K562 (cell line): Measurements from ENCODE around the gene FMN1. TPM values are rescaled to one million over a fixed set of nuclear protein-coding genes. Genes with fewer than 3 reads are reported as not detected.

ENCODE experiments used
- ATAC-seq: fragments of 200-7000 bp; cut with Tn5 transposase; 3 replicates; pipeline ENCODE4 v1.9.1; 2020; ENCODE audit warnings: moderate library complexity
- BruUV-seq: library from RNA; stranded (reverse); fragments of 400-500 nt; replicated peaks from 2 replicates; lab custom pipeline; 2021; lab: Mats Ljungman, UMichigan
- CTCF ChIA-PET: fragments of 300-600 bp; formaldehyde crosslinking; extraction: SDS; loops from one replicate; lab custom pipeline; 2021; ENCODE audit warnings: low intra/inter-chr PET ratio; lab: Yijun Ruan, JAX
- POLR2A ChIA-PET: fragments of 300-600, 350-650 bp; sonication (Branson Sonifier 250); formaldehyde crosslinking; extraction: SDS; loops from one replicate; lab custom pipeline; 2021; ENCODE audit warnings: antibody characterized with exemption, inconsistent platforms; lab: Yijun Ruan, JAX
- DNase-seq, 4 experiments: peaks; one replicate each; pipeline versions ENCODE4 v3.0.0 to v3.0.0-alpha.2; 2011 to 2018; ENCODE audit warnings: low spot score in 3 of 4, mixed read lengths in 3 of 4; ENCODE audit errors: extremely low read depth in 1 of 4
- FAIRE-seq: peaks from 2 replicates; lab custom pipeline; 2011; peaks lifted over from hg19 to GRCh38; lab: Jason Lieb, UNC
- H2AFZ ChIP-seq: 2 replicates; pipeline ENCODE4 v1.6.0; 2011; ENCODE audit warnings: low read depth, low read length, control low read depth, inconsistent platforms
- H3K27ac ChIP-seq: fragments of 200-600 bp; 3 replicates; pipeline ENCODE4 v1.8.0; 2011; ENCODE audit warnings: low read depth, mild to moderate bottlenecking, control low read depth, inconsistent platforms, low read length, moderate library complexity, mixed read lengths; ENCODE audit errors: extremely low read depth
- H3K27me3 ChIP-seq, 2 experiments: fragments of 300-600 bp in 1 of 2; 2 replicates in 1 of 2; 3 replicates in 1 of 2; pipeline versions ENCODE4 v1.6.0 to v1.8.0; 2011; ENCODE audit warnings: inconsistent platforms in 2 of 2, low read length in 2 of 2, mild to moderate bottlenecking in 1 of 2, mixed read lengths in 1 of 2, moderate library complexity in 1 of 2; ENCODE audit not compliant: control insufficient read depth in 2 of 2, insufficient read depth in 2 of 2
- H3K36me3 ChIP-seq: fragments of 300-600 bp; 3 replicates; pipeline ENCODE4 v1.8.0; 2011; ENCODE audit warnings: mild to moderate bottlenecking, low read length, inconsistent platforms; ENCODE audit not compliant: control insufficient read depth, insufficient read depth
- H3K4me1 ChIP-seq, 2 experiments: fragments of 200-600 bp in 1 of 2; replicated peaks in 1 of 2; 2 replicates in 1 of 2; 3 replicates in 1 of 2; pipeline versions ENCODE4 v1.5.1 to v1.8.0; 2011; ENCODE audit warnings: inconsistent platforms in 2 of 2, low read length in 2 of 2, mild to moderate bottlenecking in 1 of 2, mixed read lengths in 1 of 2, moderate library complexity in 1 of 2; ENCODE audit not compliant: control insufficient read depth in 2 of 2, insufficient read depth in 2 of 2
- H3K4me2 ChIP-seq: 2 replicates; pipeline ENCODE4 v1.6.1; 2011; ENCODE audit warnings: low read length, control low read depth, inconsistent platforms, mixed read lengths; ENCODE audit not compliant: insufficient read depth
- H3K4me3 ChIP-seq: fragments of 200-600 bp; sonication (generic), shearing (Covaris generic); 2 replicates; pipeline ENCODE4 v1.5.1; 2016; ENCODE audit warnings: control low read depth, inconsistent platforms
- H3K79me2 ChIP-seq: fragments of 200-600 bp; 3 replicates; pipeline ENCODE4 v1.8.0; 2011; ENCODE audit warnings: low read length, inconsistent platforms; ENCODE audit not compliant: control insufficient read depth, insufficient read depth
- H3K9ac ChIP-seq, 2 experiments: 2 replicates each; pipeline versions ENCODE4 v1.6.0 to v1.6.1; 2011; ENCODE audit warnings: low read depth in 2 of 2, low read length in 2 of 2, control low read depth in 1 of 2, inconsistent platforms in 1 of 2, mild to moderate bottlenecking in 1 of 2, mixed read lengths in 1 of 2; ENCODE audit not compliant: insufficient read depth in 1 of 2
- H3K9me1 ChIP-seq: one replicate; pipeline ENCODE4 v1.6.0; 2011; ENCODE audit warnings: inconsistent platforms, mild to moderate bottlenecking, low read length, moderate library complexity; ENCODE audit not compliant: control insufficient read depth, insufficient read depth
- H3K9me3 ChIP-seq: replicated peaks from 2 replicates; pipeline ENCODE4 v1.5.1; 2011; ENCODE audit warnings: low read depth, low read length, inconsistent platforms; ENCODE audit not compliant: control insufficient read depth, insufficient read depth
- H4K20me1 ChIP-seq: replicated peaks from 2 replicates; pipeline ENCODE4 v1.6.1; 2011; ENCODE audit warnings: low read length, inconsistent platforms, mixed read lengths; ENCODE audit not compliant: control insufficient read depth, insufficient read depth
- CREB1 ChIP-seq, 2 experiments: sonication (generic) in 1 of 2; formaldehyde crosslinking in 1 of 2; IDR thresholded peaks; 2 replicates each; pipeline versions ENCODE4 v1.6.1 to v1.8.0; 2012 to 2022; ENCODE audit warnings: inconsistent platforms in 1 of 2, mild to moderate bottlenecking in 1 of 2, missing genetic modification reagents in 1 of 2, moderate library complexity in 1 of 2
- HSF4 ChIP-seq: fragments of 250-450 bp; sonication (Bioruptor Pico); IDR thresholded peaks from 2 replicates; pipeline ENCODE4 v2.1.2; 2022; ENCODE audit warnings: mild to moderate bottlenecking, moderate library complexity, borderline replicate concordance
- MECOM ChIP-seq: fragments of 250-450 bp; sonication (Bioruptor Pico); IDR thresholded peaks from 2 replicates; pipeline ENCODE4 v1.8.0; 2022; ENCODE audit warnings: inconsistent platforms
- PTTG1 ChIP-seq: fragments of 450-650 bp; IDR thresholded peaks from 2 replicates; pipeline ENCODE4 v1.6.1; 2016; ENCODE audit warnings: low read depth, mild to moderate bottlenecking, missing genetic modification characterization, missing compliant biosample characterization
- THRA ChIP-seq: fragments of 450-650 bp; IDR thresholded peaks from 2 replicates; pipeline ENCODE4 v1.6.1; 2017; ENCODE audit warnings: mild to moderate bottlenecking, moderate library complexity
- TSHZ1 ChIP-seq: fragments of 250-450 bp; sonication (Bioruptor Pico); IDR thresholded peaks from 2 replicates; pipeline ENCODE4 v1.4.0; 2020; ENCODE audit warnings: mild to moderate bottlenecking, moderate library complexity
- ZFP1 ChIP-seq: fragments of 450-650 bp; formaldehyde crosslinking; IDR thresholded peaks from 2 replicates; pipeline ENCODE4 v1.4.0; 2020; ENCODE audit warnings: mild to moderate bottlenecking, mixed read lengths
- ZNF280B ChIP-seq: fragments of 250-450 bp; sonication (Bioruptor Pico); IDR thresholded peaks from 2 replicates; pipeline ENCODE4 v1.5.1; 2021; ENCODE audit warnings: mild to moderate bottlenecking
- ZNF431 ChIP-seq: sonication (generic); formaldehyde crosslinking; IDR thresholded peaks from 2 replicates; pipeline ENCODE4 v1.8.0; 2022; ENCODE audit warnings: mild to moderate bottlenecking, missing genetic modification reagents
- ZNF518B ChIP-seq: fragments of 250-450 bp; sonication (Bioruptor Pico); IDR thresholded peaks from 2 replicates; pipeline ENCODE4 v1.5.0; 2021; ENCODE audit warnings: mild to moderate bottlenecking, moderate library complexity
- ZNF780A ChIP-seq: fragments of 250-450 bp; sonication (Bioruptor Pico); IDR thresholded peaks from 2 replicates; pipeline ENCODE4 v1.5.0; 2021; ENCODE audit warnings: mild to moderate bottlenecking
- ZNF830 ChIP-seq: fragments of 250-450 bp; sonication (Bioruptor Pico); IDR thresholded peaks from 2 replicates; pipeline ENCODE4 v1.5.0; 2021; ENCODE audit warnings: mild to moderate bottlenecking
- WGBS: fragments of 100-300 bp; shearing (Covaris generic); methylation state at CpG from one replicate; pipeline ENCODE4 v1.1.6; 2016; ENCODE audit warnings: low coverage, mixed read lengths; ENCODE audit not compliant: insufficient coverage; ENCODE audit errors: missing lambda C conversion rate; 5-methylcytosine and 5-hydroxymethylcytosine counted together
- in situ Hi-C: fragments of 300-500 bp; cut with MboI; formaldehyde crosslinking; loops from 4 replicates; pipeline ENCODE4 v1.15.0; 2018; ENCODE audit warnings: inconsistent platforms, mixed read lengths
- intact Hi-C: fragments of 100-400 bp; cut with micrococcal nuclease; formaldehyde crosslinking; loops from 2 replicates; pipeline ENCODE4 v1.14.2; 2022
- polyA plus RNA-seq, 8 experiments: library from polyadenylated mRNA; depleted of rRNA in 4 of 8; stranded (reverse) in 5 of 8; unstranded in 3 of 8; fragments of >200 nt; fragmentation: Nextera tagmentation in 2 of 8; fragmentation: Illumina TruSeq in 1 of 8; extraction: Ambion mirVana in 2 of 8; extraction: Trizol in 1 of 8; gene quantifications; 2 replicates each; pipeline versions ENCODE4 v1.2.1 to v1.2.3, GENCODE V29; 2011 to 2014; ENCODE audit warnings: inconsistent platforms in 1 of 8, missing spikeins in 1 of 8
- total RNA-seq, 7 experiments: library from RNA; depleted of rRNA in 6 of 7; stranded (reverse); fragments of >200 nt in 6 of 7; fragmentation: Illumina TruSeq in 2 of 7; extraction: Trizol in 2 of 7; gene quantifications; 2 replicates each; pipeline versions ENCODE4 v1.2.1 to v1.2.3, GENCODE V29; 2011 to 2021; ENCODE audit warnings: low replicate concordance in 1 of 7

Gene FMN1
- total and polyA plus RNA-seq, 9 of the 15 experiments (the other 6 are each of a cell fraction or from before 2014, with no cell fraction given) = 0.03 to 0.07 (median 0.04) TPM; not detected in 6

- CTCF ChIA-PET = no interaction called here
- H2AFZ ChIP-seq = no peak overlapping the region
- intact Hi-C loops = loop anchor here (10.0 kb wide), 1 partner anchor 52 kb away; no protein-coding TSS in a partner anchor
- TF ChIP-seq MECOM (CRISPR knock-in tag) (no peak), ZNF780A (no peak), THRA (no peak), HSF4 (CRISPR knock-in tag) (no peak), CREB1 (IDR thresholded peaks at IDR 0.05) (no peak), CREB1 (CRISPR knock-in tag; IDR thresholded peaks at IDR 0.05) (no peak), ZNF518B (no peak), TSHZ1 (CRISPR knock-in tag) (no peak), ZFP1 (CRISPR knock-in tag) (no peak), ZNF830 (CRISPR knock-in tag) (no peak), ZNF431 (CRISPR knock-in tag) (no peak), ZNF280B (CRISPR knock-in tag) (no peak), PTTG1 (no peak)
Measured at GRCh38 chr15:33022629-33023028, 171.9 kb downstream of the FMN1 start.

More at GRCh38 chr15:33022629-33023028, 171.9 kb downstream of the FMN1 start:
- Histone ChIP-seq H3K36me3 (no peaks in the 10 kb centered on the region), H3K9me1 (no peaks in the 10 kb centered on the region), H3K9me3 (no peaks in the 10 kb centered on the region), H3K27ac (no peak overlapping the region), H3K4me2 (no peak overlapping the region), H3K9ac (no peak overlapping the region), H3K4me3 (no peak overlapping the region), H3K27me3 (peaks cover 0 to 7% of the 10 kb centered on the region in 2 experiments; a peak in 1 of 5 replicates), H4K20me1 (no peaks in the 10 kb centered on the region), H3K79me2 (no peaks in the 10 kb centered on the region), H3K4me1 (no peaks in the 10 kb centered on the region; a peak in 2 of 5 replicates)
- WGBS = 0% methylated on average over 2 of the region's 2 CpGs
- ATAC-seq (no peak), FAIRE-seq (no peak), DNase-seq (no peak)
- POLR2A ChIA-PET = no interaction called here
- in situ Hi-C loops = no loop called here
- BruUV-seq = no TSS peak
